Activated T-helper 9 cell treated with anti-CD3 and anti-CD28 coated beads, Interleukin-2, amount 50 U/mL, for 16 hours (primary cell): ENCODE results near the gene LDHD.
"Not testable (repeated sequence)": the region's sequence is repeated elsewhere in the genome, so short reads cannot be mapped to it uniquely, and the experiment has no call there.

ENCODE experiments used
- DNase-seq: peaks from one replicate; pipeline ENCODE4 v3.0.0-alpha.2; 2020; ENCODE audit warnings: low read depth

The LDHD gene

DNA sequence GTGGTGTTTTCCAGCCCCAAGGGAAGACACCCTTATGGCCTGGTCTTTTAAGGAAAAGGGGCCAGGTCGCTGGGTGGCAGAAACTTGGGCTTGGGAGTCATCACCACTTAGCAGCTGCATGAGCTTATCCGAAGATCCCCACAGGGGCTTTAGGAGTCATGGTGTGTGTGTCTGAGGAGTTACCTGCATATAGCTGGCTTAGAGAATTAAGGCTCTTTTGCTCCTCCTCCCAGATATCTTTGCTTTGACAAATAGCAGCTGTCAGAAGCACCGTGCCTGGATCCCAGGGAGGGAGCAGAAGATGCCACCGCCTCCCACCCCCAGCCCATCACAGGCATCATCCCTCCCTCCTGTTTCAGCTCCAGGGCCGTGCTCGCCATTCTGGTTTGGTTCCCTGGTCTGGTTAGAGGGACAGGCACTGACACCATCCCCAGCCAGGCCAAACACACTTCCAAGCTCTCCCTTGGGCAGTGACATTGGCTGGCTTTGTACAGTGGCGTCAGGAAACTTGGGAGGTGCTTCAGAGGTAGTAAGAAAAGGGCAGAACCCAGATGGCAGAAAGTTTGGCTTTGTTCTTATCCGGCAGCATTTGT lies 17.4 kb downstream of the LDHD start:
- no peak for DNase-seq

DNA sequence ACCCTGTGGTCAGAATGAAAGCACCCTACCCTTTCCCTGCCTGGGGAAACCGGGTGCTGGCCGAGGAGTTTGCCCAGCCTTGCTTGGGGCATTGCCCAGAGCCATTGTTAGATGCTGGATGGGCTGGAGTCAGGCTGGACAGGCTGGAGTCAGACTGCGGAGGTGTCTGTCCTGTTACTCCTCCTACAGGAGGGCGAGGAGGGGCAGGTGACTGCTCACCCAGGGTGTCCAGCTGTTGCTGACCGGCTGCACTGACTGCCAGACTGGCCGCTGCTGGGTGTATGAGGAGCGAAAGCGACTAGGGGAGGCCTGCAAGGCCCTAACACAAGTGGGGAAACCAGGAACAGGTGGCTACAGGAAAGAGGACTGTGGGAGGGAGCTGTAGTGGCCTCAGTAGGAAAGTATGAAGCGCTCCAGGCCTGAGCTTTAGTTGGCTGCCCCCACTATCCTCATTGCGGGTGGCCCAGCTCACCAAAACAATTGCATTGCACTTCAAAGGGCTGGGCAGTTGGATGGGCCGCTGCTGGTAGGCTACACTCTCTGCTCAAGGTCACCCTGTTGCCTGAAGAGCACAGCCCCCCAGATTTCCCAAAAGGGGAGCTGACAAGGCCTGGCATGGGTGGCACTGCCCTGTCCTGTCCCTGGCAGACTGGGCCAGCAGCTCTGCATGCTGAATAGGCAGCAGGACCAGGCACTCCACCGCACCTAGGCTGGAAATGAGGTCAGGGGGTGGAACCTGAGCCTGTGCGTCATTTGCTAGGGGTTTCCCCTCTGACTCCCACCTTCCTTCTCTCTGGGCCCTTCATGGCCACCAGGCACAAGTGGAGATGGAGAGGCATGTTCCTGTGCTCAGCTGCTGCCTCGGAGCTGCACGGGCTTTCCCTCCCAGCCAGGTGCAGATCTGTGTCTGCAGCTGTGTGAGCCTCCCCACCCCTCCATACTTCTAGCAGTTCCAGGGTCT lies 18.4 kb downstream of the LDHD start:
- peak; percentile 73 for DNase-seq

DNA sequence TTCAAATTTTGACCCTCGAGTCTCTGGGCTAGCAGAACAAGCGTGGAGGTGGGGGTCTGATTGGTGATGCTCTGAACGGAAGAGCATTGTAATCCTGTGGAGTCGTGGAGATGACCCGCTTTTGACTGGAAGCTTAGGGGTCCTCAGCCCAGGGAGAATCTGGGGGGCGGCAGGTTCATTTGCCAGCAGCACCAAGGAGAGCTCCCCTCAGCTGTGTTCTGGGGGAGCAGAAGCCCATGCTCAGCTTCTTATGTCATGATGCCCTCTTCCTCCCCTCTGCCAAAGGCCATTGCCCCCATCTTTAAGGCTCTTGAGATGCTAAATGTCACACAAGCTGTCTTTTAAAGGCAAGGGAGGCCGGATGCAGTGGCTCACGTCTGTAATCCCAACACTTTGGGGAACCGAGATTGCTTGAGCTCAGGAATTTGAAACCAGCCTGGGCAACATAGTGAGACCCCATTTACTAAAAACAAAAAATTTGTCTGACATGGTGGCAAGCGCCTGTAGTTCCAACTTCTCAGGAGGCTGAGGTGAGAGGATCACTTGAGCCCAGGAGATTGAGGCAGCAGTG lies 19.3 kb downstream of the LDHD start:
- DNase-seq, result no peak

DNA sequence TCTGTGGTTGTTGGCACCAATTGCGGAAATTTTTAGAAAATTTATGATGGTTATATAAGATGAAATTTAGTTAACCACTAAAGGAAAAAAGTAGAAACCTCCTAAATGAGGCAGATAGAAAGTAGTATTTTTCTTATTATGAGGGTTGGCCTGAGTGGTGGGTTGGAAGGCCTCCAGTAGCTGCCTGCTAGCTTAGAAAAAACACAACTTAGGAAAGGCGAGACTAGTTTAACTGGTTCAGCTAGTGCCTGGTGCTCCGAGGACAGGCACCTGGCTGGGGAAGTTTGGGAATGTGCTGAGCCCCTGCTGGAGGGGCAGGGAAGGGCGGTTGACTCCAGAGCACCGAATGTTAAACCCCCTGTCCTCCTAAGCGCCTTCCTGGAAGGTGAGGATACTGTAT lies 19.9 kb downstream of the LDHD start:
- DNase-seq, result no peak

DNA sequence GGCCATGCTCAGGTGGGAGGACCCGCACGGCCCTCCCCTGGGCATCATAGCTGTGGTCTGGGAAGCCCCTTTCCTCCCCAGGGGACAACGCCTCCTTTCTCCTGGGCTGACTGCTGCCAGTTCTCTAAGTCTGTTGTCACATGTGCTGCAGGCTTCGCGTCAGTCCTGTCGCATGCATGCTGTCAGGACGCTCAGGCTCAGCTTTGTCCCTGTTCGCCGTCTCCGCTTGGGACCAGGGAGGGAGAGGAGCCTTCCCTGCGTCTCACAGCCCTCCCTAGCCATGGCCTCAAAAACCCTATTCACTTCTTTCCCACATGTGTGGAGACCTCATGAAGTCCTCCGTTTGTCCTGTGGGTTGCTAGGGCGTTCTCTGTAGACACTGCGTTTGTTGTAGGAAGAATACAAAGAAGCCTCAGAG lies 21.4 kb downstream of the LDHD start:
- no peak for DNase-seq

DNA sequence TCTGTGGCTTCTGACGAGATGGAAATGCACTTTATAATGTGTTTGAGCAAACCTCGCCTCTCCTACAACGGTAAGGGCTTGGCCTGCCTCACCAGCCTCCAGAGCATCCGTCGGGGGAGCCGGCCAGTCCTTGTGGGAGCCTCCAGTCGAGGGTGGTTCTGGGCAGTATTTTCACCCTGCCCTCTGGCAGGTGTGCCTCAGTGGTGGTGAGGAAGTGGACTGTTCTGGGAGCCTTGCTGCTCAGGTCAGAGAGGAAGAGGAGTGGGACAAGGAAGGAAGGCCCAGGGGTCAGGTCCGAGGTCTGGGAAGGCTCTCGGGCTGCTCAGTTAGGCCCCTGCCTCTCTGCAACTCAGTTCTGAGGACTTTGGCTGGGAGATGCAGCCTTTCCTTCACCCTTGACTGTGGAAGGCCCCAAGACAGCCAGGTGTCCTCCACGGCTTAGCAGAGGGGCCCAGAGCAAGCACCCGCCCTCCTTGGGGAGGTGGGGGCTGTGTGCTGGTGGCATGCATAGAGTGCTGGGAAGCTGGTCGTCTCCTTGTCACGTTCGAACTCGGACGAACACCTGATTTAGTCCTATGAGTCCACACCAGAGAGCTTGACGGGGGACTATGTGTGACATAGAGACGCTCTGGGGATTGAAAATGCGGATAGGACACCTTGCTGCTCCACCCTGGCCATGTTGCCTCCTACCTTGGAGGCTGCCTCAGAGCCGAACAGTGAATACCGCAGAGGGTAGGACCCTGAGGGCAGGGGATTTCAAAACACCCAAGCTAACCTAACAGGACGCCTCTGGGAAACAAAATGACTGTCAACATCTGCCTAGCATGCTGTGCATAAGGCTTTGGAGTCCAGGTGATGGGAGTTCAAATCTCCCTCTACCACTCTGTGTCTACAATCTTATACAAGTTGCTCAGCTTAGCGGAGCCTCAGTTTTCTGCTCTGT lies 22.7 kb downstream of the LDHD start:
- DNase-seq, result no peak

DNA sequence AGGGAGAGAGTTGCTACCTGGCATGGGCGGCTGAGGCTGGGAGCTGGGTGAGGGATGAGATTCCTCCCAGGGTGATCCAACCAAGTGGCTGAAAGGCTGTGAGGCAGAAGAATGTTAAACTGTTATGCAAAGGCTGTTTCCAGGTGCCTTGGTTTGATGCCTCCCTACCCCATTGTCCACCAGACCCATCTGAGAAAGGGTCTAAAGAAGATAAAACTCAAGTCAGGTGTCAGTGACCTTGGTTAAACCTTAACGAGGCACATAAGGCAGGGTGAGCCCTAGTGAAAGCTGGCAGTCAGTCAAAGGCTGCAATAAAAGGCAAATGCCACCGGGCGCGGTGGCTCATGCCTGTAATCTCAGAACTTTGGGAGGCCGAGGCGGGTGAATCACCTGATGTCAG lies 23.8 kb downstream of the LDHD start:
- DNase-seq, result no peak

DNA sequence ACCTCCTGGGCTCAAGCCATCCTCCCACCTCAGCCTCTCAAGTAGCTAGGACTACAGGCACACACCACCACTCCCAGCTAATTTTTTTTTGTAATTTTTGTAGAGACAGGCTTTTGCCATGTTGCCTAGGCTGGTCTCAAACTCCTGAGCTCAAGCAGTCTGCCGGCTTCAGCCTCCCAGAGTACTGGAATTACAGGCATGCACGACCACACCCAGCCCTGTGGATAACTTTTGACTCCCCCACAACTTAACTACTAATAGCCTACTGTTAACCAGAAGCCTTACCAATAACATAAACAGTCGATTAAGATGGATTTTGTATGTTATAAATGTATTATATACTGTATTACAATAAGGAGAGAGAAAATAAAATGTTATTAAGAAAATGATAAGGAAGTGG lies 25.0 kb downstream of the LDHD start:
- not testable (repeated sequence) for DNase-seq

DNA sequence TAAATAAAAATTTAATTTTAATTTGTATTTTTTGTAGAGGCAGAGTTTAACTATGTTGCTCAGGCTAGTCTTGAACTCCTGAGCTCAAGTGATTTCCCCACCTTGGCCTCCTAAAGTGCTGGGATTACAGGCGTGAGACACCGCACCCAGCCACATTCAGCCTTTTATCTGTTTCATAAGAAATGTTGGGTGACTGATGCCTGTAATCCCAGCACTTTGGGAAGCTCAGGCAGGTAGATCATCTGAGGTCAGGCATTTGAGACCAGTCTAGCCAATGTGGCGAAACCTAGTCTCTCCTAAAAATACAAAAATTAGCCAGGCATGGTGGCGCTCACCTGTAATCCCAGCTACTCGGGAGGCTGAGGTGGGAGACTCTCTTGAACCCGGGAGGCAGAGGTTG lies 25.7 kb downstream of the LDHD start:
- DNase-seq, result not testable (repeated sequence)

DNA sequence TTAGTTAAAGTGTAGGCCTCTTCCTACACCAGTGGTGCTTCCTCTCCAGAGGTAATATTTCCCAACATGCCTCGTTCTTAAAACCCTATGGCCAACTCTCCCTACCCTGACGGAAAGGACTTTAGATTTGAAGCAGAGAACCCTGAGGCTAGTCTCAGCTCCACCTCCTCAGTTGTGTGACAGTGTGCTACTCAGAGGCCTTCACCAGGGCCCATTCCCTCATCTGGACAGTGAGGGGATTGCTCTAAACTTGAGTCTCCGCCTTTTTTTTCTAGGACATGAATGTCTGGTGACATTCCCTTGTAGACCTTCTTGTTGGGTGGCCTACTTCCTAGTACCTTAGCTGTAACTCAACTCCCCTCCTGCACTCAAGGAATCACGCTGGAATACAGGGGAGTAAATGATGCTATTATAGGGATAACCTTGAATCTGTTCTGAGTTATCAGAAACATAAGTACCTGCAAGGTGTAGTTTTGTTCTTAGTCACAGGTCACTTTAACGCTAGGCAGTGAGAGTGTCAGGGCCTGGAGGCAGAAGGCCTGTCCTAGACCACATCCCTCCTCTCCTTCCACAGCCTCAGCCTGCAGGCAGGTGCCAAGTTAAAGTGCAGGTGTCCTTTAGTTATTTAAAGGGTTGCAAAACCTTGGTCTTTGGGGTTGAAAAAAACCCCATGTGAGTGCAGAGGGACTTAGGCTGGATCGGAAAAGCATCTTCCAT lies 26.9 kb downstream of the LDHD start:
- no peak for DNase-seq

DNA sequence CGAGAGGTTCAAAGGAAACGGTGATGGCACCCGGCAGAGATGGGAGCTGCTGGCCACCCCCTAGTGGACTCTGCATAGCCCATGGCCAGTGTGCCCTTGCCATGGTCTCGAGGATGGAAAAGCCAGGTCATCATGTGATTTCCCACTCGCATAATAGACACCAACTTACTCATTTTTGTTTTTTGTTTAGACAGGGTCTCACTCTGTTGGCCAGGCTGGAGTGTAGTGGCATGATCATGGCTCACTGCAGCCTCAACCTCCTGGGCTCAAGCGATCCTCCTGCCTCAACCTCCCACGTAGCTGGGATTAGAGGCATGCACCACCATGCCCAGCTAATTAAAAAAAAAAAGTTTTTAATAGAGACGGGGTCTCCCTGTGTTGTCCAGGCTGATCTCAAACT lies 27.6 kb downstream of the LDHD start:
- no peak for DNase-seq

DNA sequence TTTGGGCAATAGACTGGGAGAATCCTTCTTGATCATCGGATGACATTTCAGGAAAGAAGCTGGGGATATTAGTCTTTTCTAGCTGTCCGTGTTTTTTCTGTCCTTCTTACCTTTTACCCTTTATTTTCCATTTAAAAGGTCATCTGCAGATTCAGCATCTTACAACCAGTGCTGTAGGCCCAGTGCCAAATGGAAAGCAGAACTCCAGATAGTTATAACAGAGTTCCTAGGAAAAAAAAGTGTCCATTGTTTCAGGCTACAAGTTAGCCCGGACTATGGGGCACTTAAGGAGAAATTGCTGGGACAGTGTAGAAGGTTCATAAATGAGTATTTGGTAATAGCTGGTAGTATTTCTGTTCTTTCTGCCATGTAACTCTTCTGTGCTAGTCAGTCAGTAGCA lies 28.4 kb downstream of the LDHD start:
- DNase-seq, result no peak

DNA sequence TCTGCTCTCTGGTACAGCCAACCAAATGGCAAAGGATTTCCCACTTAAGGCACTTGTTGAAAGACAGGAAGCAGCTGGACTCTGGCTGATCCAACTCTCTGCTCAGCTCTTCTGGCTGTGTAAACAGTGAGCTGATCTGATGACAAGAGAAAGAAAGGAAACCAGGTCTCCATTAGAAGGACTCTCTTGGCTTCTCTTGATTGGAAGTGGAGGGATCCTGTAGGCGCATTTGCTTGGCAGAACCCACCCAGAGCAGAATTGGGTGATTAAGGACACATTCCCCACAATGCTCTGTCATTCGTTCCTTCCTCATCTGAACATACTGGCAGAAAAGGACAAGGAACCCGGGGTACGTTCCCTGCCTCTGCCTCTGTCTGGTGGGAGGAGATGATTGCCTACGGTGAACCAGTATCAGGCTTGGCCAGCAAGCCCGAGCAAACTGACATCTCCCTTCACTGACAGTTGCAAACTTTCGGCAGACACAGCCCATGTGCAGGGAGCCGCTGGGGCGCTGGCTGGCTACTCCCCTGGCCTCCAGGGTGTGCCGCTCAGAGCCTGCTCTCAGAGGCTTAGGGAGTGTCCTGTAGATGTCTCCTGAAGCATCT lies 29.1 kb downstream of the LDHD start:
- DNase-seq, result no peak

DNA sequence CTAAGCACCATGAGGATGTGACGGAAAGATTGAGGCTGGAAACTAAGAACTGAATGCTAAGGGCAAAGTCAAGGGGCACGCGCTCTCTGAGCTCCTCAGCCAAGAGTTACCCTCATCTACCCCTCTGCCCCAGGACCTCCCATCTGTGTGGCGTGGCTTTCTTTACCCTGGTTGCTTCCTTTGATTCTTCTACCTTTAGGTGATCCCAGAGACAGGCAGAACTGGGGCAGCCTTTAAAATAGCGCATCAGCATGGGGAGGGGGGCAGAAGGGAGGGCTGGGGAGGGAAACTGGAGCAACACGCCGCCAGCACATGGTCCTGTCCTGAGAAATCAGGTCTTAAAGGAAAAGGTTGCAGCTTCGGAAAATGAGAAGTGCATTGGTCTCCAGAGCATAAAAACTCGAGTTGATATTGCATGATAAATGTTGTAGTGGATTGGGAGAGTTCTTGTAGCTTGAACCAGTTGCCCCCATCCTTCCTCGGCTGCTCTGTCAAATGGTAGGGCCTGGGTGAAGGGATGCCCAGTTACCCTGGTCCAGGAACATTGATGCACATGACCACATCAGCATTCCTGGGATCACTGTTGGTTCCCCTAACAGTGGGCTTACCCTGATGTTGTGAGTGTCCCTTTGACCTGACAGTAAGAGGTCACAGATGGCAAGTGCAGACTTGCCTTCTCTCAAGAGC lies 29.7 kb downstream of the LDHD start:
- DNase-seq, result no peak

DNA sequence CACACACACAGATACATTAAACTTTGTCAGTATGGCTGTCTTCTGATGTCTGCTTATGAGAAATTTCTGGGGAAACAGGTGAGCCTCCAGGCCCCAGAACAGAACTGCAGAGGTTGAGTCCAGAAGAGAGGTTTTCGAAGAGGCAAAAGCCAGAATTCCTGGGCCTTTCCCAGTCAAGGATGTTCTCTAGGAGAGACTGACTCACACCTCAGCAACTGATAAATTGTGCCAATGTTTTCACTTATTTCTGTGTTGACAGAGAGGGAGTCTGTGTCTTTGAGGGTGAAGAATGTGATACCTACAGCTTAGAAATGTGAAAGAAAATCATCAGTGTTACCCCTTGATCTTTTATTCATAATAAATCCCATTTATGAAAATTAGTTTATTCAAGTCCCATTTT lies 30.3 kb downstream of the LDHD start:
- DNase-seq, result no peak

DNA sequence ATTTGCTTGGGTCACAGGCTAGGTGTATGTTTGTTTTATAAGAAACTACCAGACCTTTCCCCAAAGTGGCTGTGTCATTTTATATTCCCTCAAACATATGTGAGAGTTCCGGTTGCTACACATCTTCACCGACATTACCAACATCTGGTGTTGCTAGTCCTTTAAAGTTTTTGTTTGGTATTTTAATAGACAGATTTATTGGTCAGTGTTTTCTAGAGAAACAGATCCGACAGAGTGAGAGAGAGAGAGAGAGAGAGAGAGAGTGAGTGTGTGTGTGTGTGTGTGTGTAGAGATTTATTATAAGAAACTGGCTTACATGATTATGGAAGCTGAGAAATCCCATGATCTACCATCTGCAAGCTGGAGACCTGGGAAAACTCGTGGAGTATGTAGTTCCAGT lies 31.0 kb downstream of the LDHD start:
- no peak for DNase-seq

DNA sequence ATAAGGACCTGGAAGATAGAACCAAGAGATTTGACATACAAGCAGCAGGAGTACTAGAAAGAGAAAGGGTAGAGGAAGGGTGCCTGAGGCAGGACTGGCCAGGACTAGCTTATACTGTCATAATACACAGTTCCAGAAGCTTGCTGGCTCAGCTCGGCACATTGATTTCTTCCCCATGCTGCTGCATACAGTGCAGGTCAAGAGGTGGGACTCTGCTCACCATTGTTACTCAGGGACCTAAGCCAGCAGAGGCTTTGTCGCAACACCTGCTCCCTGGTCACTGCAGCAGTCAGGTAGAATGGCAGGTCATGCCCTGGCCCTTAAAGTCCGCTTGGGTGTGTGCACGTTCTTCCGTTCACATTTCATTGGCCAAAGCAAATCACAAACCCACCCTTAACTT lies 32.8 kb downstream of the LDHD start:
- DNase-seq, result no peak

DNA sequence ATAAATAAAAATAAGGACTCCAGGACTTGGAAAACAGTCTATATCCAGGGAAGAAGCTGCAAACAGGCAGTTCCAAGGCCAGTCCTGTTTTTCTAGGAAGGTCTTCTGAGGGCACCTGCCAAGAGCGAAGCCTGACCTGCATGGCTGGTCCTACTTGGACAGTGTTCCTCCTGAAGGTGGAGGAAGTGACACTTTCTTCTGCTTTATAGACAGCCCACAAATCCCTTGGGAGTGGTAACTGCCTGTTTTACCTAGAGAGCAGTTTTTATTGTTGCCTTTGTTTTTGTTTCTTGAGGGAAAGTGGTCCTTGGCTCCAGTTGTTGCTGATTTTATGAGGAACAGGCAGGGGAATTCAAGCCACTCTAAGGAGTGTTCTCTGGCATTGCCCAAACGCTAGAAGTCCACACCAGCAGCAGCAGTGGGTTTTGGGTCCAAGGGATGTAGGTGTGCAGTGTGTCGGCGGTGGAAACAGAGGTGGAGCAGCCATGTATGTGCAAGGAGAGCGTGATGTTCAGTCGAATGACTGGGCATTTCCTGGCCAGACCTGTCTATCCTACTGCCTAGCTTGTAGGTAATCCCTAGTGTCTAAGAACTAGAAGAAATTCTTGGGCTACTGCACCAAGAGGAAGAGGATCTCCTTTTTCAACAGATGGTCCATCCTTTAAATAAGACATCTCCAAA lies 35.3 kb downstream of the LDHD start:
- DNase-seq, result no peak

DNA sequence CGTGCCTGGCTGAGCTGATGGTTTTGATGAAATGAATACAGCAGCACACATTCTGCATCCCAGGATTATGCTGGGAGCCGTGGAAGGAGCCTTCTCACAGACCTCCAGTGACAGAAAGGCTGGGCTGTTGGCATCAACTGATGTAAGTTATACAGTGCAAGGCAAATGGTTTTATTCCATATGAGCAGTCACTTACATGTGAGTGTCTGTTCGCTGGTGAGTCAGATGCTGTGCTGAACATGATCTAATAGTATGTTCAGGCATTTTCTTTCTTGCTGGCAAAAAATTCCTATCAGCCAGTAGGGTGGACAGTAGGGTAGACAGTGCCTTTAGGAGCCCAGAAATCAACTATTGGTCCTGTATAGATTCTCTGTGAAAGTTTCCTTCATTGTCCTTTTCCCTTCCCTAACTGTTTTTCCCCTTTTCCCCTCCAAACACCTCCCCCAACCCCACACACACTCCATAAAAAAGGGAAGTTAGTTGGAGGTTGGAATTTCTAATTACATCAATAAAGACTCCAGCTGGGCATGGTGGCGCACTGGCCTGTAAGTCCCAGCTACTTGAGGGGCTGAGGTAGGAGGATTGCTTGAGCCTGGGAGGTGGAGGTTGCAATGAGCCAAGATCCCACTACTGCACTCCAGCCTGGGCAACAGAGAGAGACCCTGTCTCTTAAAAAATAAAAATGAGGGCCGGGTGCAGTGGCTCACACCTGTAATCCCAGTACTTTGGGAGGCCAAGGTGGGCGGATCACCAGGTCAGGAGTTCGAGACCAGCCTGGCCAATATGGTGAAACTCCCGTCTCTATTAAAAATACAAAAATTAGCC lies 36.2 kb downstream of the LDHD start:
- DNase-seq, result no peak
